Measurements from ENCODE around the gene RNF220.
A peak's percentile ranks its signal among the peaks of the same experiment; 100 is the strongest.

Gene RNF220

GRCh38 chr1:44649788-44650158, 244.7 kb downstream of the RNF220 start:
- no peaks in the 10 kb centered on the region for H3K27me3 ChIP-seq (replicated peaks)
- H3K27ac ChIP-seq: no peak overlapping the region
- H3K36me3 ChIP-seq (replicated peaks): peaks cover 32% of the 10 kb centered on the region
- TF ChIP-seq CTCF (IDR thresholded peaks at IDR 0.05; ENCODE audit: low read depth, low read length, missing control alignments): no peak
- H3K4me3 ChIP-seq (ENCODE audit: low read depth, low read length): no peak overlapping the region
- in situ Hi-C loops (cut with HindIII; ENCODE audit: low pct_ligation_motif_present, low sequenced_read_pairs): no loop called here
- no peak for DNase-seq

GRCh38 chr1:44650159-44650831, 245.2 kb downstream of the RNF220 start:
- Histone ChIP-seq H3K4me3 (ENCODE audit: low read depth, low read length) (no peak overlapping the region), H3K27ac (no peak overlapping the region), H3K36me3 (replicated peaks) (peaks cover 27% of the 10 kb centered on the region), H3K27me3 (replicated peaks) (no peaks in the 10 kb centered on the region)
- in situ Hi-C loops (cut with HindIII; ENCODE audit: low pct_ligation_motif_present, low sequenced_read_pairs): no loop called here
- no peak for DNase-seq
- no peak for TF ChIP-seq CTCF (IDR thresholded peaks at IDR 0.05; ENCODE audit: low read depth, low read length, missing control alignments)

- no peak for TF ChIP-seq CTCF (IDR thresholded peaks at IDR 0.05; ENCODE audit: low read depth, low read length, missing control alignments)
- H3K36me3 ChIP-seq (replicated peaks): peaks cover 20% of the 10 kb centered on the region
- no peak overlapping the region for H3K27ac ChIP-seq
- H3K27me3 ChIP-seq (replicated peaks): no peaks in the 10 kb centered on the region
- H3K4me3 ChIP-seq (ENCODE audit: low read depth, low read length): no peak overlapping the region
- in situ Hi-C loops (cut with HindIII; ENCODE audit: low pct_ligation_motif_present, low sequenced_read_pairs): no loop called here
- no peak for DNase-seq
These were observed 246.0 kb downstream of the RNF220 start for GRCh38 chr1:44651069-44651468.

- H3K27me3 ChIP-seq (replicated peaks): no peaks in the 10 kb centered on the region
- DNase-seq: peak; percentile 60
- H3K4me3 ChIP-seq (ENCODE audit: low read depth, low read length): no peak overlapping the region
- in situ Hi-C loops (cut with HindIII; ENCODE audit: low pct_ligation_motif_present, low sequenced_read_pairs): no loop called here
- H3K27ac ChIP-seq: no peak overlapping the region
- TF ChIP-seq CTCF (IDR thresholded peaks at IDR 0.05; ENCODE audit: low read depth, low read length, missing control alignments): peak; percentile 98
- peaks cover 20% of the 10 kb centered on the region for H3K36me3 ChIP-seq (replicated peaks)
These were observed 247.5 kb downstream of the RNF220 start for GRCh38 chr1:44652445-44653106.

GRCh38 chr1:44653107-44653964, 248.3 kb downstream of the RNF220 start:
- Histone ChIP-seq H3K4me3 (ENCODE audit: low read depth, low read length) (no peak overlapping the region), H3K36me3 (replicated peaks) (peaks cover 20% of the 10 kb centered on the region), H3K27me3 (replicated peaks) (no peaks in the 10 kb centered on the region), H3K27ac (no peak overlapping the region)
- no peak for DNase-seq
- no peak for TF ChIP-seq CTCF (IDR thresholded peaks at IDR 0.05; ENCODE audit: low read depth, low read length, missing control alignments)
- in situ Hi-C loops (cut with HindIII; ENCODE audit: low pct_ligation_motif_present, low sequenced_read_pairs): no loop called here
